GM12875 (cell line): Measurements from ENCODE around the gene CAMK1G.

Source experiments
- H3K4me3 ChIP-seq: one replicate; pipeline ENCODE4 v1.5.1; 2011; ENCODE audit warnings: low read depth, low read length, control low read depth
- CTCF ChIP-seq: IDR thresholded peaks from 2 replicates; pipeline ENCODE4 v1.5.1; 2011; ENCODE audit warnings: low read depth, mild to moderate bottlenecking, control low read depth, inconsistent platforms, low read length, moderate library complexity, borderline replicate concordance; ENCODE audit not compliant: insufficient read depth

The CAMK1G gene

DNA sequence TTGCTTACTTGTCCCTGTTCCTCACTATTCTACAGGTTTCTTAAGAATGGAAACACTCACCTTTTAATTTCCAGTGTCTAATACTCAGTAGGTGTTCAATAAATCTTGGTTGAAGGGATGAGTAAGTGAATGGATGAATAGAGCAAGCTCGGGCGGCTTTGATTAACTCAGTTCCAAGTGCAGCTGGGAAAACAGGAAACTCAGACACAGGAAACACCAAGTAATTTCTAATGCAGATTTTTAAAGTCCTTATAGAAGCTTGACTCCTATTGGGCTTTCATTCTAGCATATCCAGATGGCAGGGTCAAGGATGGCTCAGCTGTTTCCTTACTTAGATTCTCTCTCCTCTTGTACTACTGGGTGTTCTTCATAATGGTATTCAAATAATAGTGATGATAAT lies 14.0 kb downstream of the CAMK1G start:
- no peak for TF ChIP-seq CTCF
- H3K4me3 ChIP-seq: no peak overlapping the region

DNA sequence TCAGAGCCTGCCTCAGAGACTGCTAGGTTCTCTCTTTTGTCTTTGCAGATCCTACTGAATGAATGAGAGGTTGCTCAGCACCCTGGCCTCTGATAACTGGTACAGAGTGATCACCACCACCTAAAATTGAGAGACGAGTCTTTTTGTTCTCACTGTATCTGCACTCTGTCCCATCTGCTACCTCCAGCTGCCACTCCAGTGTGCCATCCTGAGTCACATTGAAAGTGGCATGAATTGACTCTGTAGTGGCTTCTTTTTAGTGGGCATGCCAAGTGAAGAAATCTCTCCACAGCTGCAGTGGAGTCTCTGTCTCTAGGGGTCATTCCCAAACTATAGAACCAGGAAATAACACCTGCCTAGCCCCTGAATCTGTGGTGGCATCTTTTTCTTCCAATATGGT lies 14.7 kb downstream of the CAMK1G start:
- H3K4me3 ChIP-seq: no peak overlapping the region
- TF ChIP-seq CTCF: no peak

- no peak for TF ChIP-seq CTCF
- no peak overlapping the region for H3K4me3 ChIP-seq
These were observed 17.0 kb downstream of the CAMK1G start for GRCh38 chr1:209600541-209600940.

DNA sequence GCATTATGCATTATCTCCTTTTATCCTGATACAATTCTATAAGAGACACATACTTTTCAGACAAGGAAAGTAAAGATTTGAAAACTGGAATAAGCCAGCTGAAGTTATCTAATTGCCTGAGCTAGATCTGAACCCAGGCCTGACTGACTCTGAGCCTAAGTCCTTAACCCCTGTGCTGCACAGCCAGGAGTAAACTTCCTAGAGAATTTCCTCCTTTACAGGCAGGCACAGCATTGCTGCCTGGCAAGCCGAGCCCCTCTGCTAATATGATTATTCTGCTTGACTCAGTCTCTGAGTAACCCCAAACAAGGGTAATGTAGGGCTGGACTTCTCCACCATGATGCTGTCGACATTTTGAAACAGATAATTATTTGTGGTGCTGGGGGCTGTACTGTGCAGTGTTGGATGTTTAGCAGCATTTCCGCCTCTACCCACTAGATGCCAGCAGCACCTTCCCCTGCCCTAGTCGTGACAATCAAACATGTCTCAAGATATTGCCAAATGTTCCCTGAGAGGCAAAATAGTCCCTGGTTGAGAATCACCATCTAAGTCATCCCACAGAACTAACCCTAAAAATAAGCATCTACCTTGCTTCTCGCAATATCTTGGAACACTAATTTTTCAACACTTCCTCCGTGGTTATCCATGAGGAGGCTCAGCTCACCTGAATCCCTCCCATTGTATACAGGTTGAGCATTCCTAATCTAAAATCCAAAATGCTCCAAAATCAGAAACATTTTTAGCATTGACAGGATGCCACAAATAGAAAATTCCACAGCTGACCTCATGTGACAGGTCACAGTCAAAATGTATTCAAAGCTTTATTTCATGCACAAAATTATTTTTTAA lies 18.5 kb downstream of the CAMK1G start:
- peak; percentile 62 for TF ChIP-seq CTCF
- H3K4me3 ChIP-seq: no peak overlapping the region

- no peak for TF ChIP-seq CTCF
- no peak overlapping the region for H3K4me3 ChIP-seq
These were observed 20.4 kb downstream of the CAMK1G start for GRCh38 chr1:209603877-209604276.

DNA sequence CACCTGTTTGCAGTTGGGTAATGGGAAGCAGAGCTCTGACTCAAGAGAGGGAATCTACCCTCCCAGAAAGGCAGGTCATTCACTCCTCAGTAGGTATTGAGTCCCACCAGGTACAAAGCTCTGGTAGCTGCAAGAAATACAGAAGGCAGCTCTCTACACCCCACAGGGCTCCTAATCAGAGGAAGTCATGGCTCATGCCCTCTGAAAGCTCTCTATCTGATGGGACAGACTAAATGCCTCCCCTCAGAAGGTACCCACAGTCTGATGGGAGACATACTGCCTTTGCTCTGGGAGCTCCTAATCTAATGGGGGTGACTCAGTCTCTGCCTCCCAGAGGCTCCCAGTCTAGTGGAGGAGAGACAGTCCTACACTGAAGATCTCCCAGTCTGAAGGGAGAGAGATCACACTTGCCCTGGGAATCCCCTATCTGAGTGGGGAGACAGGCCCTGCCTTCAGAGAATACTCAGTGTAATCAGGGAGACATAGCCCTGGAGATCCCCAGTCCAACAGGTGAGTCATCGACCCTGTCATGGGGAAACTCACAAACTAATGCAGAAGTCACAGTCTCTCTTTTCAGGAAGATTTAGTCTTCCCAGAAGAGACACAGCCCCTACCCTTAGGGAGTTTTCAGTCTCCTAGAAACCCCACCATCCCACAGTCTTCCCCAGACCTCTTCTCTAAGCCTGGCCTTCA lies 23.7 kb downstream of the CAMK1G start:
- no peak for TF ChIP-seq CTCF
- H3K4me3 ChIP-seq: no peak overlapping the region

DNA sequence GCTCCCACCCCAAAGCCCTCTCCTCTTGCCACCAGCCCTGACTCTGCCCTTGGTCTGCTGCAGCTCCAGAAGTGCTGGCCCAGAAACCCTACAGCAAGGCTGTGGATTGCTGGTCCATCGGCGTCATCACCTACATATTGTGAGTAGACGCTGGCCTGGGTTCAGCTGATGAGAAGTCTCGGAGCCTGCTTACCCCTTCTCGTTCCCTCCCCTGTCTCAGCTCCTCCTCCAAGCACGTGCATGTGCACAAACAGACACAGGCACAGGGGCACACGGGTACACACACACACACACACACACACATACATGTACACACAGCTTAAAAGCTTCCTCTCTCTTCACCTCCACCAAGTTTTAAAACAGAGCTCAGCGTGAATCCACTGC lies 24.3 kb downstream of the CAMK1G start:
- no peak overlapping the region for H3K4me3 ChIP-seq
- TF ChIP-seq CTCF: no peak
